Endothelial cell of umbilical vein (primary cell): ENCODE data around the gene UVRAG. TPM values are rescaled to one million over a fixed set of nuclear protein-coding genes. Genes with fewer than 3 reads are reported as not detected.

Source experiments
- BruUV-seq: library from RNA; stranded (reverse); fragments of 400-500 nt; replicated peaks from 2 replicates; lab custom pipeline; 2021; lab: Mats Ljungman, UMichigan
- CTCF ChIA-PET: fragments of 300-600, 350-600 bp; sonication (Branson Sonifier 250); formaldehyde crosslinking; loops from one replicate; lab custom pipeline; 2021; ENCODE audit warnings: antibody characterized with exemption, inconsistent platforms; lab: Charles Lee
- POLR2A ChIA-PET: fragments of 300-600, 350-600 bp; sonication (Branson Sonifier 250); formaldehyde crosslinking; loops from one replicate; lab custom pipeline; 2021; ENCODE audit warnings: antibody characterized with exemption, inconsistent platforms; lab: Charles Lee
- DNase-seq: peaks from one replicate; pipeline ENCODE4 v3.0.0-alpha.2; 2011; ENCODE audit warnings: low read depth, low spot score
- FAIRE-seq: peaks from 2 replicates; lab custom pipeline; 2011; peaks lifted over from hg19 to GRCh38; lab: Jason Lieb, UNC
- H2AFZ ChIP-seq: 2 replicates; pipeline ENCODE4 v1.6.0; 2012; ENCODE audit warnings: low read depth, low read length, control low read depth, inconsistent platforms
- H3K27ac ChIP-seq: 2 replicates; pipeline ENCODE4 v1.5.1; 2011; ENCODE audit warnings: low read depth, mild to moderate bottlenecking, control low read depth, low read length, moderate library complexity; ENCODE audit not compliant: insufficient read depth
- H3K27me3 ChIP-seq, 2 experiments: 2 replicates each; pipeline versions ENCODE4 v1.6.0 to v1.6.1; 2011; ENCODE audit warnings: low read length in 2 of 2, mixed read lengths in 1 of 2; ENCODE audit not compliant: control insufficient read depth in 2 of 2, insufficient read depth in 2 of 2
- H3K36me3 ChIP-seq, 2 experiments: 2 replicates in 1 of 2; 3 replicates in 1 of 2; pipeline ENCODE4 v1.5.1; 2011; ENCODE audit warnings: low read length in 2 of 2, mild to moderate bottlenecking in 1 of 2, moderate library complexity in 1 of 2; ENCODE audit not compliant: control insufficient read depth in 2 of 2, insufficient read depth in 2 of 2; ENCODE audit errors: extremely low read depth in 1 of 2
- H3K4me1 ChIP-seq: 3 replicates; pipeline ENCODE4 v1.5.1; 2011; ENCODE audit warnings: mild to moderate bottlenecking, low read length; ENCODE audit not compliant: control insufficient read depth, insufficient read depth; ENCODE audit errors: extremely low read depth
- H3K4me2 ChIP-seq: 2 replicates; pipeline ENCODE4 v1.6.1; 2011; ENCODE audit warnings: low read length, control low read depth, mixed read lengths; ENCODE audit not compliant: insufficient read depth
- H3K4me3 ChIP-seq, 3 experiments: fragments of 200-600 bp in 1 of 3; sonication (generic), shearing (Covaris generic) in 1 of 3; replicated peaks in 1 of 3; 2 replicates each; pipeline ENCODE4 v1.5.1; 2011 to 2016; ENCODE audit warnings: control low read depth in 3 of 3, low read length in 3 of 3, mild to moderate bottlenecking in 2 of 3, inconsistent platforms in 1 of 3, low read depth in 1 of 3, moderate library complexity in 1 of 3; ENCODE audit not compliant: insufficient read depth in 1 of 3
- H3K79me2 ChIP-seq: 2 replicates; pipeline ENCODE4 v1.6.0; 2012; ENCODE audit warnings: low read length, inconsistent platforms; ENCODE audit not compliant: control insufficient read depth, insufficient read depth
- H3K9ac ChIP-seq: replicated peaks from 2 replicates; pipeline ENCODE3; 2011; ENCODE audit warnings: low read length, control low read depth; ENCODE audit not compliant: insufficient read depth; ENCODE audit errors: extremely low read depth
- H3K9me1 ChIP-seq: replicated peaks from 3 replicates; pipeline ENCODE4 v1.6.0; 2011; ENCODE audit warnings: mild to moderate bottlenecking, low read length; ENCODE audit not compliant: control insufficient read depth, insufficient read depth; ENCODE audit errors: extremely low read depth
- H3K9me3 ChIP-seq: replicated peaks from 2 replicates; pipeline ENCODE4 v1.5.1; 2012; ENCODE audit warnings: low read length, inconsistent platforms; ENCODE audit not compliant: control insufficient read depth, insufficient read depth
- H4K20me1 ChIP-seq: replicated peaks from 2 replicates; pipeline ENCODE3; 2011; ENCODE audit warnings: mild to moderate bottlenecking, low read length; ENCODE audit not compliant: control insufficient read depth, insufficient read depth; ENCODE audit errors: extremely low read depth
- EZH2 ChIP-seq: IDR thresholded peaks from 2 replicates; pipeline ENCODE4 v1.6.1; 2012; ENCODE audit warnings: borderline replicate concordance, low read depth, mild to moderate bottlenecking, moderate library complexity, low read length, inconsistent platforms; ENCODE audit not compliant: severe bottlenecking
- FOS ChIP-seq: IDR thresholded peaks from 2 replicates; pipeline ENCODE4 v1.6.1; 2011; ENCODE audit warnings: mild to moderate bottlenecking, low read length, moderate library complexity, borderline replicate concordance; ENCODE audit not compliant: insufficient read depth
- GATA2 ChIP-seq: IDR thresholded peaks from 2 replicates; pipeline ENCODE4 v1.7.0; 2011; ENCODE audit warnings: low read depth, mild to moderate bottlenecking, moderate library complexity, mixed read lengths, low read length; ENCODE audit not compliant: insufficient read length, insufficient read depth
- JUN ChIP-seq: IDR thresholded peaks from 2 replicates; pipeline ENCODE4 v1.6.1; 2011; ENCODE audit warnings: borderline replicate concordance, low read depth; ENCODE audit not compliant: insufficient read length, insufficient read depth
- MYC ChIP-seq: IDR thresholded peaks from one replicate; pipeline ENCODE4 v1.6.1; 2011; ENCODE audit warnings: mild to moderate bottlenecking, low read depth, low read length
- POLR2A ChIP-seq: IDR thresholded peaks from 2 replicates; pipeline ENCODE4 v1.6.1; 2012; ENCODE audit warnings: low read depth, mild to moderate bottlenecking, control low read depth, low read length
- POLR2AphosphoS5 ChIP-seq: IDR thresholded peaks from 2 replicates; pipeline ENCODE4 v1.6.1; 2012; ENCODE audit warnings: low read depth, mild to moderate bottlenecking, control low read depth, low read length, moderate library complexity; ENCODE audit not compliant: insufficient read depth
- dilution Hi-C: fragments of 300-500 bp; cut with MboI; formaldehyde crosslinking; loops from one replicate; pipeline ENCODE4 v1.15.0; 2019; ENCODE audit warnings: low sequenced_read_pairs; ENCODE audit not compliant: extremely low pct_ligation_motif_present
- intact Hi-C: fragments of 100-400 bp; cut with micrococcal nuclease; formaldehyde crosslinking; loops from one replicate; pipeline ENCODE4 v1.10.0; 2022
- polyA plus RNA-seq, 4 experiments: library from polyadenylated mRNA; depleted of rRNA in 3 of 4; stranded (reverse) in 3 of 4; unstranded in 1 of 4; fragments of >200 nt; gene quantifications; 2 replicates each; pipeline versions ENCODE4 v1.2.1 to v1.2.3, GENCODE V29; 2011 to 2012; ENCODE audit warnings: missing spikeins in 1 of 4
- total RNA-seq: library from RNA; stranded (reverse); gene quantifications from 2 replicates; pipeline ENCODE4 v1.2.3, GENCODE V29; 2021
- TF ChIP-seq, protein P1 (sequence below): IDR thresholded peaks from 2 replicates; pipeline ENCODE4 v1.6.1; 2011; ENCODE audit not compliant: insufficient read depth, insufficient read length
- TF ChIP-seq, protein P2 (sequence below), 2 donors: IDR thresholded peaks; 1 replicate in 1 of 2; 2 replicates in 1 of 2; pipeline ENCODE4 v1.5.1; 2011; ENCODE audit warnings: low read length in 2 of 2, mild to moderate bottlenecking in 2 of 2, moderate library complexity in 2 of 2, control low read depth in 1 of 2, inconsistent platforms in 1 of 2, low read depth in 1 of 2; ENCODE audit not compliant: insufficient read depth in 1 of 2; ENCODE audit errors: extremely low read depth in 1 of 2

UVRAG gene
- total and polyA plus RNA-seq, 2 donors (not counting 3 experiments of a cell fraction or from before 2014, with no cell fraction given): 21.2 to 65.6 TPM

DNA sequence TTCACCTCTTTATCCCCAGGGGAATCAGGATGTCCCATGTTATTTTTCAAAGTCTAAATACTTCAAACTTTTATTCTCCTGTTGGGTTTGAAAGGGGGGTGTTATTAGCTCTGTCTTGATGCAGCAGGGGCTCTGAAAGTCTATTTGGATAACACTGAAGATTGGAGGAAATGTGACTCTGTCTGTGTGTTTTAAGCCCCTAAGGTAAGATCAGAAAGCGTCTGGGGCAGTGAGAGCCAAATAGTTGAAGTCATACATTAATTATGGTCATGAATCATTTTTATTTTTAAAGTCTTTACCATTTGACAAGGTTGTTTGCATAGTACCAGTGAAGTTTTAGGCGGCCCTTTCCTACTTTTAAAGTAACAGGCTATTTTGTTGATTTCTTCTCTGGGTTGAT lies 139.0 kb downstream of the UVRAG start:
- ChIA-PET POLR2A (no interaction called here), CTCF (interaction anchor here (1.0 kb wide), 1 partner anchor 198 kb away, joined by 3 read pairs; no protein-coding TSS in a partner anchor)
- Histone ChIP-seq H3K27ac (no peak overlapping the region), H3K27me3 (no peaks in the 10 kb centered on the region), H3K4me3 (no peak overlapping the region), H3K9ac (no peak overlapping the region), H3K36me3 (no peaks in the 10 kb centered on the region), H4K20me1 (peaks cover 4% of the 10 kb centered on the region), H3K9me3 (no peaks in the 10 kb centered on the region), H3K79me2 (peaks cover 38% of the 10 kb centered on the region), H2AFZ (no peak overlapping the region), H3K4me2 (no peak overlapping the region), H3K9me1 (no peaks in the 10 kb centered on the region), H3K4me1 (no peaks in the 10 kb centered on the region)
- BruUV-seq: no TSS peak
- DNase-seq (no peak), FAIRE-seq (no peak)
- dilution Hi-C loops: no loop called here
- intact Hi-C loops: no loop called here
- TF ChIP-seq POLR2A (no peak), GATA2 (no peak), EZH2 (no peak)
- TF ChIP-seq, protein P1, sequence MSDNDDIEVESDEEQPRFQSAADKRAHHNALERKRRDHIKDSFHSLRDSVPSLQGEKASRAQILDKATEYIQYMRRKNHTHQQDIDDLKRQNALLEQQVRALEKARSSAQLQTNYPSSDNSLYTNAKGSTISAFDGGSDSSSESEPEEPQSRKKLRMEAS: no peak
- TF ChIP-seq, protein P2, sequence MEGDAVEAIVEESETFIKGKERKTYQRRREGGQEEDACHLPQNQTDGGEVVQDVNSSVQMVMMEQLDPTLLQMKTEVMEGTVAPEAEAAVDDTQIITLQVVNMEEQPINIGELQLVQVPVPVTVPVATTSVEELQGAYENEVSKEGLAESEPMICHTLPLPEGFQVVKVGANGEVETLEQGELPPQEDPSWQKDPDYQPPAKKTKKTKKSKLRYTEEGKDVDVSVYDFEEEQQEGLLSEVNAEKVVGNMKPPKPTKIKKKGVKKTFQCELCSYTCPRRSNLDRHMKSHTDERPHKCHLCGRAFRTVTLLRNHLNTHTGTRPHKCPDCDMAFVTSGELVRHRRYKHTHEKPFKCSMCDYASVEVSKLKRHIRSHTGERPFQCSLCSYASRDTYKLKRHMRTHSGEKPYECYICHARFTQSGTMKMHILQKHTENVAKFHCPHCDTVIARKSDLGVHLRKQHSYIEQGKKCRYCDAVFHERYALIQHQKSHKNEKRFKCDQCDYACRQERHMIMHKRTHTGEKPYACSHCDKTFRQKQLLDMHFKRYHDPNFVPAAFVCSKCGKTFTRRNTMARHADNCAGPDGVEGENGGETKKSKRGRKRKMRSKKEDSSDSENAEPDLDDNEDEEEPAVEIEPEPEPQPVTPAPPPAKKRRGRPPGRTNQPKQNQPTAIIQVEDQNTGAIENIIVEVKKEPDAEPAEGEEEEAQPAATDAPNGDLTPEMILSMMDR (IDR thresholded peaks at IDR 0.05; ENCODE audit: extremely low read depth in 1 of 2, insufficient read depth in 1 of 2, low read depth in 1 of 2, low read length in 2 of 2): no peak

DNA sequence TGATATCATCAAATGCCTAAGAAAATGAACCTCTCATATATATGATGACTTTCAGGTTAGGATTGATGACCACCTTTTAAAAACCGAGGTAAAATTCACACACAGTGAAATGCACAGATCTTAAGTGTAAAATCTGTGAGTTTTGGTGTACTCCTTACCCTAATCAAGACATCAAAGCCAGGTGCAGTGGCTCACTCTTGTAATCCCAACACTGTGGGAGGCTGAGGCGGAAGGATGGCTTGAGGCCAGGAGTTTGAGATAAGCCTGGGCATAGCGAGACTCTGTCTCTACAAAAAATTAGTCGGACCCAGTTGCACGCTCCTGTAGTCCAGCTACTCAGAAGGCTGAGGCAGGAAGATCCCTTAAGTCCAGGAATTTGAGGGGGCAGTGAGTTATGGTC lies 140.4 kb downstream of the UVRAG start:
- FAIRE-seq: no peak

More for the DNA sequence above, 140.4 kb downstream of the UVRAG start:
- no peak for DNase-seq
- H3K27ac ChIP-seq: no peak overlapping the region
- H3K27me3 ChIP-seq: no peaks in the 10 kb centered on the region
- H3K79me2 ChIP-seq: peaks cover 27% of the 10 kb centered on the region
- no peak overlapping the region for H3K4me2 ChIP-seq
- dilution Hi-C loops (no loop called here), intact Hi-C loops (no loop called here)
- no peaks in the 10 kb centered on the region for H3K4me1 ChIP-seq
- H2AFZ ChIP-seq: no peak overlapping the region
- H4K20me1 ChIP-seq: peaks cover 4% of the 10 kb centered on the region
- H3K9me3 ChIP-seq: no peaks in the 10 kb centered on the region
- POLR2A ChIA-PET: no interaction called here
- TF ChIP-seq, protein P2 (IDR thresholded peaks at IDR 0.05; ENCODE audit: extremely low read depth in 1 of 2, insufficient read depth in 1 of 2, low read depth in 1 of 2, low read length in 2 of 2): no peak
- TF ChIP-seq GATA2 (no peak), EZH2 (no peak), POLR2AphosphoS5 (no peak), POLR2A (no peak), JUN (no peak), FOS (no peak), MYC (no peak)
- TF ChIP-seq, protein P1: no peak
- CTCF ChIA-PET: no interaction called here
- no peak overlapping the region for H3K4me3 ChIP-seq
- H3K9me1 ChIP-seq: no peaks in the 10 kb centered on the region
- H3K36me3 ChIP-seq: no peaks in the 10 kb centered on the region
- no TSS peak for BruUV-seq
- no peak overlapping the region for H3K9ac ChIP-seq
